WERI-Rb-1 (cell line): Measurements from ENCODE around the gene MACROH2A2.
"Not testable (repeated sequence)": the region's sequence is repeated elsewhere in the genome, so short reads cannot be mapped to it uniquely, and the experiment has no call there.

ENCODE experiments used
- DNase-seq: peaks from one replicate; pipeline ENCODE4 v3.0.0-alpha.2; 2020
- H3K27ac ChIP-seq: fragments of 250-450 bp; sonication (Bioruptor Pico); 2 replicates; pipeline ENCODE4 v1.5.1; 2020; ENCODE audit warnings: mild to moderate bottlenecking, moderate library complexity
- H3K27me3 ChIP-seq: fragments of 250-450 bp; sonication (Bioruptor Pico); 2 replicates; pipeline ENCODE4 v1.5.1; 2021; ENCODE audit warnings: mild to moderate bottlenecking, low read depth, moderate library complexity; ENCODE audit not compliant: insufficient read depth, severe bottlenecking
- H3K36me3 ChIP-seq: fragments of 250-450 bp; sonication (Bioruptor Pico); 2 replicates; pipeline ENCODE4 v1.5.1; 2020; ENCODE audit warnings: mild to moderate bottlenecking, moderate library complexity
- H3K4me3 ChIP-seq: 2 replicates; pipeline ENCODE4 v1.5.1; 2011; ENCODE audit warnings: low read depth, mild to moderate bottlenecking, control low read depth, low read length
- H3K9me3 ChIP-seq: fragments of 250-450 bp; sonication (Bioruptor Pico); 2 replicates; pipeline ENCODE4 v1.5.1; 2021; ENCODE audit warnings: mild to moderate bottlenecking, moderate library complexity; ENCODE audit not compliant: severe bottlenecking
- TF ChIP-seq, protein P1 (sequence below): IDR thresholded peaks from 2 replicates; pipeline ENCODE4 v1.5.1; 2011; ENCODE audit warnings: low read depth, mild to moderate bottlenecking, control low read depth, inconsistent platforms, low read length

Gene MACROH2A2

DNA sequence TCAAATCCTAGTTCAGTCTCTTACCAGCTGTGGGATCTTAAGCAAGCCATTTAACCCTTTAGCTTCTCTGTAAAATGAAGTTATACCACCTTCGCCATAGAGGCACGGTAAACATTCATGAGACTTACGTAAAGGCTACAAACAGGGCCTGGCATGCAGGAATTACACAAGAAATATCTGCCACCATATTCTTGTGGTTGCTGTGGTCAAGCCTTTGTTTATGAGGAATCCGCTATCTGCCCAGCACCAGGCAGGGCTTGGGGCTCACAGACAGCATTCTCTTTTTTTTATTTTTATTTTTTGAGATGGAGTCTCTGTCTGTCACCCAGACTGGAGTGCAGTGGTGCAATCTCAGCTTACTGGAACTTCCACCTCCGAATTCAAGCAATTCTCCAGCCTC lies 70.1 kb downstream of the MACROH2A2 start:
- Histone ChIP-seq H3K36me3 (peaks cover 10% of the 10 kb centered on the region; the same call in 1 of the 2 replicates), H3K27ac (no peak overlapping the region), H3K4me3 (no peak overlapping the region), H3K9me3 (no peaks in the 10 kb centered on the region), H3K27me3 (no peaks in the 10 kb centered on the region)
- DNase-seq: no peak
- TF ChIP-seq, protein P1, sequence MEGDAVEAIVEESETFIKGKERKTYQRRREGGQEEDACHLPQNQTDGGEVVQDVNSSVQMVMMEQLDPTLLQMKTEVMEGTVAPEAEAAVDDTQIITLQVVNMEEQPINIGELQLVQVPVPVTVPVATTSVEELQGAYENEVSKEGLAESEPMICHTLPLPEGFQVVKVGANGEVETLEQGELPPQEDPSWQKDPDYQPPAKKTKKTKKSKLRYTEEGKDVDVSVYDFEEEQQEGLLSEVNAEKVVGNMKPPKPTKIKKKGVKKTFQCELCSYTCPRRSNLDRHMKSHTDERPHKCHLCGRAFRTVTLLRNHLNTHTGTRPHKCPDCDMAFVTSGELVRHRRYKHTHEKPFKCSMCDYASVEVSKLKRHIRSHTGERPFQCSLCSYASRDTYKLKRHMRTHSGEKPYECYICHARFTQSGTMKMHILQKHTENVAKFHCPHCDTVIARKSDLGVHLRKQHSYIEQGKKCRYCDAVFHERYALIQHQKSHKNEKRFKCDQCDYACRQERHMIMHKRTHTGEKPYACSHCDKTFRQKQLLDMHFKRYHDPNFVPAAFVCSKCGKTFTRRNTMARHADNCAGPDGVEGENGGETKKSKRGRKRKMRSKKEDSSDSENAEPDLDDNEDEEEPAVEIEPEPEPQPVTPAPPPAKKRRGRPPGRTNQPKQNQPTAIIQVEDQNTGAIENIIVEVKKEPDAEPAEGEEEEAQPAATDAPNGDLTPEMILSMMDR: no peak

DNA sequence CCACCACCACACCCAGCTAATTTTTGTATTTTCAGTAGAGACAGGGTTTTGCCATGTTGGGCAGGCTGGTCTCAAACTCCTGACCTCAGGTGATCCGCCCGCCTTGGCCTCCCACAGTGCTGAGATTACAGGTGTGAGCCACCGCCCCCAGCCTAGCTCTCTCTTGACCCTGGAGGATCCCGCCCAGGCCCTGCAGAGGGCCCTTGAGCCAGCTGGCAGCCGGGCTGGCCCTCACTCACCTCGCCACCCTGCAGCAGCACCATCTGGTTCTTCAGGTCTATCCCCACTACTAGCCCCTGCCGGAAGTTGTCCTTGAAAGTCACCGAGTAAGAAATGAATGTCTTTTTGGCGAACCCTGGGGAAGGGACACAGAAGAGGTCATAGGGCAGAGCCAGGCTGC lies 70.5 kb downstream of the MACROH2A2 start:
- peak; percentile 34 for DNase-seq
- H3K9me3 ChIP-seq, H3K4me3 ChIP-seq, H3K27ac ChIP-seq, H3K27me3 ChIP-seq: not testable (repeated sequence)
- peaks cover 10% of the 10 kb centered on the region; the same call in 1 of the 2 replicates for H3K36me3 ChIP-seq

DNA sequence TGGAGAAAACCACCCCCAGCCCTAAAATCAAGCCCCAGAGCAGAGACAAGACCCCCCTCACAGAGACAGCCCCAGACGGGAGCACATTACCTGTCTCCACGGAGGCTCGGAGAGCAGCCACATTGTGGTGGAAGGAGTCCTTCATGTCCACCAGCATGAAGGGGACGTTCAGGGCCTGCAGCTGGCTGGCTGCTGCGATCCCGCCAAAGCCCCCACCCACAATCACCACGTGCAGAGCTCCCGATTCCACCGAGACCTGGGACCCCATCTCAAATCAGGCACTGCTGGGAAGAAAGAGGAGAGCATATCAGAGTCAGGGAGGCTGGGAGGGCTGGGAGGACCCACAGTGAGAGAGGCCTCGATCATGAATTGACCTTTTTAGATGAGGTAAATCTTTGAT lies 71.2 kb downstream of the MACROH2A2 start:
- no peak overlapping the region for H3K4me3 ChIP-seq
- no peaks in the 10 kb centered on the region for H3K9me3 ChIP-seq
- H3K27ac ChIP-seq: no peak overlapping the region
- no peaks in the 10 kb centered on the region for H3K27me3 ChIP-seq
- H3K36me3 ChIP-seq: peaks cover 10% of the 10 kb centered on the region
- TF ChIP-seq, protein P1: no peak
- no peak for DNase-seq

DNA sequence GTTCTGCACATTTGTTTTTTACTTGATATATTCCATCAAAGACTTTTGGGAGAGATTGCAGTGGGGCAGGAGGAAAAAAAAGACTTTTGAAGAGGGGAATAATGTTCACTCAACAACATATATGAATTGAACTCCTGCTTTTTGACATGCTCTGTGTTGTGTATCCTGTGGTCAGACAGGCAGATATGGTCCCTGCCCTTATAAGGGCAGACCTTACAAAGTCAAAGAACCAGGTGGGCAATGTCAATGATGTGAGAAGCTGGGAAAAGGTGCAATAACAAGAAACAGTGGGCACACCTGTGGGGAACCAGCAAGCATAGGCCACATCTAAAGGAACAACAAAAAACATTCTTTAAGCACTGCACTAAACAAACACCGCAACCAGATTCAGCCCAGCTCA lies 71.8 kb downstream of the MACROH2A2 start:
- no peaks in the 10 kb centered on the region for H3K27me3 ChIP-seq
- no peak overlapping the region for H3K27ac ChIP-seq
- no peaks in the 10 kb centered on the region for H3K9me3 ChIP-seq
- H3K4me3 ChIP-seq: no peak overlapping the region
- DNase-seq: no peak
- H3K36me3 ChIP-seq: peaks cover 5% of the 10 kb centered on the region
- TF ChIP-seq, protein P1: no peak

DNA sequence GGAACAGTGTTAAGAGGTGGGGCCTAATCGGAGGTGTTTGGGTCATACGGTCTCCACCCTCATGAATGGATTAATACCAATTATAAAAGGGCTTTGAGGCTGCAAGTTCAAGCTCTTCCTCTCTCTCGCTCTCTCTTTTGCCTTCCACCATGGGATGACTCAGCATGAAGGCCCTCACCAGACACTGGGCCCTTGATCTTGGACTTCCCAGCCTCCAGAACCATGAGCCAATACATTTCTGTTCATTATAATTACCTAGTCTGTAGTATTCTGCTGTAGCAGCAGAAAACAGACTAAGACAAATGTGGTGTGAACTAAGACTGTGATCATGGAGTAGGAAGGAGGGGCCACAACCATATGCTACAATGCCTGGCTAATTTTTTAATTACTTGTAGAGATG lies 72.3 kb downstream of the MACROH2A2 start:
- H3K36me3 ChIP-seq: peaks cover 2% of the 10 kb centered on the region
- no peak overlapping the region for H3K27ac ChIP-seq
- no peak for DNase-seq
- H3K9me3 ChIP-seq: no peaks in the 10 kb centered on the region
- TF ChIP-seq, protein P1: no peak
- H3K27me3 ChIP-seq: no peaks in the 10 kb centered on the region
- H3K4me3 ChIP-seq: no peak overlapping the region

DNA sequence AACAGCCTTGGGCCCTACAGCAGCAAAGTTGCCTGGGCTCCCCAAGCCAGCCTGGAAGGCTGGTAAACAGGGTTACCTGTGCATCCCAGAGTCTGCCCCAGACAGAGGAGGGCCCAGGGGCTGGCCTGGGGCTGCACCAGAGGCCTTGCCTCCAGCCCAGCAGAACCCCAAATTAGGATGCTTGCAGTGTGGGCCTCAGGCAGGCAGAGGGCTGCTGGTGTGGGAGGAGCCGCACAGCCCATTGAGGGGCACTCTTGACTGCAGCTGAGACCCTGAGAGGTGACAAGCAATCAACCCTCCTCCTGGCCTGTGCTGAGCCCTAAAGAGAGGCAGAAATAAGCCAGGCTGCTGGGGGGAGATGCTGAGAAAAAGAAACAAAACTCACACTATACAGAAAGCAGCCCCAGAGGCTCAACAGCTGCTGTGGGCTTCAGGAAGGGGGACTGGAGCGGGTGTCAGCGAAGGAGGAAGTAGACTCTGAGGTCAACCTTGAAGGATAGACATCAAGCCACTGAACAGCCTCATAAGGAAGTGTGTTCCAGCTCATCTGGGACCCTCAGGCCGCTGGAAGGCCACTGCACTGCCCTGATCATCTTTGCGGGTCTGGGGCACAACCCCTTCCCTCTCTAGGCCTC lies 73.4 kb downstream of the MACROH2A2 start:
- no peaks in the 10 kb centered on the region; the same call in none of the 2 replicates for H3K36me3 ChIP-seq
- no peak overlapping the region for H3K27ac ChIP-seq
- no peak for DNase-seq
- TF ChIP-seq, protein P1: no peak
- no peaks in the 10 kb centered on the region for H3K27me3 ChIP-seq
- no peaks in the 10 kb centered on the region for H3K9me3 ChIP-seq
- H3K4me3 ChIP-seq: no peak overlapping the region
